Endothelial cell of umbilical vein (primary cell): Measurements from ENCODE around the gene STK10. TPM values are rescaled to one million over a fixed set of nuclear protein-coding genes. Genes with fewer than 3 reads are reported as not detected.

Source experiments
- BruUV-seq: library from RNA; stranded (reverse); fragments of 400-500 nt; replicated peaks from 2 replicates; lab custom pipeline; 2021; lab: Mats Ljungman, UMichigan
- CTCF ChIA-PET: fragments of 300-600, 350-600 bp; sonication (Branson Sonifier 250); formaldehyde crosslinking; loops from one replicate; lab custom pipeline; 2021; ENCODE audit warnings: antibody characterized with exemption, inconsistent platforms; lab: Charles Lee
- POLR2A ChIA-PET: fragments of 300-600, 350-600 bp; sonication (Branson Sonifier 250); formaldehyde crosslinking; loops from one replicate; lab custom pipeline; 2021; ENCODE audit warnings: antibody characterized with exemption, inconsistent platforms; lab: Charles Lee
- DNase-seq: peaks from one replicate; pipeline ENCODE4 v3.0.0-alpha.2; 2011; ENCODE audit warnings: low read depth, low spot score
- FAIRE-seq: peaks from 2 replicates; lab custom pipeline; 2011; peaks lifted over from hg19 to GRCh38; lab: Jason Lieb, UNC
- H2AFZ ChIP-seq: 2 replicates; pipeline ENCODE4 v1.6.0; 2012; ENCODE audit warnings: low read depth, low read length, control low read depth, inconsistent platforms
- H3K27ac ChIP-seq: 2 replicates; pipeline ENCODE4 v1.5.1; 2011; ENCODE audit warnings: low read depth, mild to moderate bottlenecking, control low read depth, low read length, moderate library complexity; ENCODE audit not compliant: insufficient read depth
- H3K27me3 ChIP-seq, 2 experiments: 2 replicates each; pipeline versions ENCODE4 v1.6.0 to v1.6.1; 2011; ENCODE audit warnings: low read length in 2 of 2, mixed read lengths in 1 of 2; ENCODE audit not compliant: control insufficient read depth in 2 of 2, insufficient read depth in 2 of 2
- H3K36me3 ChIP-seq, 2 experiments: 2 replicates in 1 of 2; 3 replicates in 1 of 2; pipeline ENCODE4 v1.5.1; 2011; ENCODE audit warnings: low read length in 2 of 2, mild to moderate bottlenecking in 1 of 2, moderate library complexity in 1 of 2; ENCODE audit not compliant: control insufficient read depth in 2 of 2, insufficient read depth in 2 of 2; ENCODE audit errors: extremely low read depth in 1 of 2
- H3K4me1 ChIP-seq: 3 replicates; pipeline ENCODE4 v1.5.1; 2011; ENCODE audit warnings: mild to moderate bottlenecking, low read length; ENCODE audit not compliant: control insufficient read depth, insufficient read depth; ENCODE audit errors: extremely low read depth
- H3K4me2 ChIP-seq: 2 replicates; pipeline ENCODE4 v1.6.1; 2011; ENCODE audit warnings: low read length, control low read depth, mixed read lengths; ENCODE audit not compliant: insufficient read depth
- H3K4me3 ChIP-seq, 3 experiments: fragments of 200-600 bp in 1 of 3; sonication (generic), shearing (Covaris generic) in 1 of 3; replicated peaks in 1 of 3; 2 replicates each; pipeline ENCODE4 v1.5.1; 2011 to 2016; ENCODE audit warnings: control low read depth in 3 of 3, low read length in 3 of 3, mild to moderate bottlenecking in 2 of 3, inconsistent platforms in 1 of 3, low read depth in 1 of 3, moderate library complexity in 1 of 3; ENCODE audit not compliant: insufficient read depth in 1 of 3
- H3K79me2 ChIP-seq: 2 replicates; pipeline ENCODE4 v1.6.0; 2012; ENCODE audit warnings: low read length, inconsistent platforms; ENCODE audit not compliant: control insufficient read depth, insufficient read depth
- H3K9ac ChIP-seq: replicated peaks from 2 replicates; pipeline ENCODE3; 2011; ENCODE audit warnings: low read length, control low read depth; ENCODE audit not compliant: insufficient read depth; ENCODE audit errors: extremely low read depth
- H3K9me1 ChIP-seq: replicated peaks from 3 replicates; pipeline ENCODE4 v1.6.0; 2011; ENCODE audit warnings: mild to moderate bottlenecking, low read length; ENCODE audit not compliant: control insufficient read depth, insufficient read depth; ENCODE audit errors: extremely low read depth
- H3K9me3 ChIP-seq: replicated peaks from 2 replicates; pipeline ENCODE4 v1.5.1; 2012; ENCODE audit warnings: low read length, inconsistent platforms; ENCODE audit not compliant: control insufficient read depth, insufficient read depth
- H4K20me1 ChIP-seq: replicated peaks from 2 replicates; pipeline ENCODE3; 2011; ENCODE audit warnings: mild to moderate bottlenecking, low read length; ENCODE audit not compliant: control insufficient read depth, insufficient read depth; ENCODE audit errors: extremely low read depth
- FOS ChIP-seq: IDR thresholded peaks from 2 replicates; pipeline ENCODE4 v1.6.1; 2011; ENCODE audit warnings: mild to moderate bottlenecking, low read length, moderate library complexity, borderline replicate concordance; ENCODE audit not compliant: insufficient read depth
- JUN ChIP-seq: IDR thresholded peaks from 2 replicates; pipeline ENCODE4 v1.6.1; 2011; ENCODE audit warnings: borderline replicate concordance, low read depth; ENCODE audit not compliant: insufficient read length, insufficient read depth
- MYC ChIP-seq: IDR thresholded peaks from one replicate; pipeline ENCODE4 v1.6.1; 2011; ENCODE audit warnings: mild to moderate bottlenecking, low read depth, low read length
- POLR2A ChIP-seq: IDR thresholded peaks from 2 replicates; pipeline ENCODE4 v1.6.1; 2012; ENCODE audit warnings: low read depth, mild to moderate bottlenecking, control low read depth, low read length
- POLR2AphosphoS5 ChIP-seq: IDR thresholded peaks from 2 replicates; pipeline ENCODE4 v1.6.1; 2012; ENCODE audit warnings: low read depth, mild to moderate bottlenecking, control low read depth, low read length, moderate library complexity; ENCODE audit not compliant: insufficient read depth
- dilution Hi-C: fragments of 300-500 bp; cut with MboI; formaldehyde crosslinking; loops from one replicate; pipeline ENCODE4 v1.15.0; 2019; ENCODE audit warnings: low sequenced_read_pairs; ENCODE audit not compliant: extremely low pct_ligation_motif_present
- intact Hi-C: fragments of 100-400 bp; cut with micrococcal nuclease; formaldehyde crosslinking; loops from one replicate; pipeline ENCODE4 v1.10.0; 2022
- polyA plus RNA-seq, 4 experiments: library from polyadenylated mRNA; depleted of rRNA in 3 of 4; stranded (reverse) in 3 of 4; unstranded in 1 of 4; fragments of >200 nt; gene quantifications; 2 replicates each; pipeline versions ENCODE4 v1.2.1 to v1.2.3, GENCODE V29; 2011 to 2012; ENCODE audit warnings: missing spikeins in 1 of 4
- total RNA-seq: library from RNA; stranded (reverse); gene quantifications from 2 replicates; pipeline ENCODE4 v1.2.3, GENCODE V29; 2021

STK10 gene
- total and polyA plus RNA-seq, 2 donors (not counting 3 experiments of a cell fraction or from before 2014, with no cell fraction given): 16.9 to 47.2 TPM

DNA sequence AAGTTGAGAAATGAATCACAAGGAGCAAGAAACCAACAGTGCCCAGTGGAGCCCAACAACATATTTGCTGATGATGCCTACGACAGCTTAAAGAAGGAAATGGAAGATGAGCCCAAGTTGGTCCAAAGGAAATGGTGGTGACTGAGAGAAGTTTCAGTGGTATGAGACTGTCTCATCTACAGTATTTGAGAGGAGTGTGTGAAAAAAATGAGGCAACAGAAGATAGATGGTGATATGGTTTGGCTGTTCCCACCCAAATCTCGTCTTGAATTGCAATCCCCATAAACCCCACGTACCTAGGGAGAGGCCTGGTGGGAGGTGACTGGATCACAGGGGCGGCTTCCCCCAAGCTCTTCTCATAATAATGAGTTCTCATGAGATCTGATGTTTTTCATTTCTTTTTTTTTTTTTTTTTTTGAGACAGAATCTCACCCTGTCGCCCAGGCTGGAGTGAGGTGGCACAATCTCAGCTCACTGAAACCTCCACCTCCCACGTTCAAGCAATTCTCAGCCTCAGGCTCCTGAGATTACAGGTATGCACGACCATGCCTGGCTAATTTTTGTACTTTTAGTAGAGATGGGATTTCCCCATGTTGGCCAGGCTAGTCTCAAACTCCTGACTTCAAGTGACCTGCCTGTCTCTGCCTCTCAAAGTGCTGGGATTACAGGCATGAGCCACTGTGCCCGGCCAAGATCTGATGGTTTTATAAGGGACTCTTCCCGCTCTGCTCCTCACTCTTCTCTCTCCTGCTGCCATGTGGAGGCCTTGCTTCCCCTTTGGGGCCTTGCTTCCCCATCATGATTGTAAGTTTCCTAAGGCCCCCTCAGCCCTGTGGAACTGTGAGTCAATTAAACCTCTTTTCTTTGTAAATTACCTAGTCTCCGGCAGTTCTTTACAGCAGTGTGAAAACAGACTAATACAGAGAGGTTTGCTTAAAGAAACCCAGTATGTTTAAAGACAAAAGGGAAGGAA lies 36.2 kb upstream of the STK10 start:
- no peaks in the 10 kb centered on the region for H3K9me1 ChIP-seq
- ChIA-PET CTCF (no interaction called here), POLR2A (no interaction called here)
- peaks cover 0 to 4% of the 10 kb centered on the region in 2 experiments for H3K36me3 ChIP-seq
- intact Hi-C loops (no loop called here), dilution Hi-C loops (no loop called here)
- H3K79me2 ChIP-seq: peaks cover 12% of the 10 kb centered on the region
- H3K27me3 ChIP-seq: no peaks in the 10 kb centered on the region
- H2AFZ ChIP-seq: no peak overlapping the region
- H3K9me3 ChIP-seq: no peaks in the 10 kb centered on the region
- TF ChIP-seq POLR2AphosphoS5 (no peak), POLR2A (no peak)
- H4K20me1 ChIP-seq: peaks cover 7% of the 10 kb centered on the region
- no peak overlapping the region for H3K9ac ChIP-seq
- H3K27ac ChIP-seq: no peak overlapping the region
- FAIRE-seq (no peak), DNase-seq (no peak)
- no peak overlapping the region for H3K4me2 ChIP-seq
- BruUV-seq: no TSS peak
- H3K4me1 ChIP-seq: no peaks in the 10 kb centered on the region
- H3K4me3 ChIP-seq: no peak overlapping the region

DNA sequence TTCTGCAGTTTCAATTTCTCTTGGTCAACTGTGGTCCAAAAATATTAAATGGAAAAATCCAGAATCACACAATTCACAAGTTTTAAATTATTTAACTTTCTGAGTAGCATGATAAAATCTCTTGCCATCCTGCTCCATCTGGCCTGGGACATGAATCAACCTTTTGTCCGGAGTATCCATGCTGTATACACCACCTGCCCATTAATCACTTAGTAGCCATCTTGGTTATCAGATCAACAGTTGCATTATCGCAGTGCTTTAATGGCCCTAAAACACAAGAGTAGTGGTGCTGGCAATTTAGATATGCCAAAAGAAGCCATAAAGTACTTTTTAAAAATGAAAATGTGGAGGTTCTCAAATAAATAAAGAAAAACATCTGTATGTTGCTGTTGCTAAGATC lies 31.3 kb upstream of the STK10 start:
- POLR2A ChIA-PET: no interaction called here
- FAIRE-seq (no peak), DNase-seq (no peak)
- CTCF ChIA-PET: no interaction called here
- Histone ChIP-seq H3K4me3 (no peak overlapping the region), H4K20me1 (peaks cover 9% of the 10 kb centered on the region), H3K9me1 (no peaks in the 10 kb centered on the region), H3K9ac (no peak overlapping the region), H3K9me3 (no peaks in the 10 kb centered on the region), H3K36me3 (peaks cover 0 to 4% of the 10 kb centered on the region in 2 experiments), H2AFZ (no peak overlapping the region), H3K27me3 (no peaks in the 10 kb centered on the region), H3K79me2 (peaks cover 25% of the 10 kb centered on the region), H3K4me1 (no peaks in the 10 kb centered on the region), H3K27ac (no peak overlapping the region), H3K4me2 (no peak overlapping the region)
- TF ChIP-seq MYC (no peak), JUN (no peak), FOS (no peak), POLR2A (no peak)
- BruUV-seq: no TSS peak
- dilution Hi-C loops (no loop called here), intact Hi-C loops (no loop called here)
